ENCODE measurements around the gene MEGF10. TPM values are rescaled to one million over a fixed set of nuclear protein-coding genes. Genes with fewer than 3 reads are reported as not detected.

MEGF10 gene
- total RNA-seq, 2 experiments from 2014 or later = not detected

DNA sequence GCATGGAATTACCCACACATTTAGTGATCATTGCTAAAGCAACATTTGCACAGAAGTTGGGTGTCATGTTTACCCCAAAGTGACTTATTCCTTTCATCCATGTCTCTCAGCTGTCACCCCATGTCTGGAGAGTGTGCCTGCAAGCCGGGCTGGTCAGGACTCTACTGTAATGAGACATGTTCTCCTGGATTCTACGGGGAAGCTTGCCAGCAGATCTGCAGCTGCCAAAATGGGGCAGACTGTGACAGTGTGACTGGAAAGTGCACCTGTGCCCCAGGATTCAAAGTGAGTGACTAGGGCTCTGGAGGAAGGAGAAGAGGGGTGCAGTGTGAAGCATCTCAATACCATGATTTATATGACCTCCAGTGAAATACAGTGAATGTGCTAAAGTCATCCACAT is 126.9 kb downstream of the MEGF10 start:
- BruUV-seq (replicated peaks) = no TSS peak
- intact Hi-C loops (cut with micrococcal nuclease; ENCODE audit: unreplicated experiment) = no loop called here
- ChIA-PET POLR2A (no interaction called here), CTCF (ENCODE audit: unreplicated experiment) (no interaction called here)
- no peak overlapping the region for H3K4me2 ChIP-seq (ENCODE audit: low read length)
- no peaks in the 10 kb centered on the region for H3K36me3 ChIP-seq (ENCODE audit: insufficient read depth, low read length)
- no peak for TF ChIP-seq EZH2phosphoT487 (IDR thresholded peaks at IDR 0.05; ENCODE audit: borderline replicate concordance, low read depth, low read length)
- TF ChIP-seq, protein P1, sequence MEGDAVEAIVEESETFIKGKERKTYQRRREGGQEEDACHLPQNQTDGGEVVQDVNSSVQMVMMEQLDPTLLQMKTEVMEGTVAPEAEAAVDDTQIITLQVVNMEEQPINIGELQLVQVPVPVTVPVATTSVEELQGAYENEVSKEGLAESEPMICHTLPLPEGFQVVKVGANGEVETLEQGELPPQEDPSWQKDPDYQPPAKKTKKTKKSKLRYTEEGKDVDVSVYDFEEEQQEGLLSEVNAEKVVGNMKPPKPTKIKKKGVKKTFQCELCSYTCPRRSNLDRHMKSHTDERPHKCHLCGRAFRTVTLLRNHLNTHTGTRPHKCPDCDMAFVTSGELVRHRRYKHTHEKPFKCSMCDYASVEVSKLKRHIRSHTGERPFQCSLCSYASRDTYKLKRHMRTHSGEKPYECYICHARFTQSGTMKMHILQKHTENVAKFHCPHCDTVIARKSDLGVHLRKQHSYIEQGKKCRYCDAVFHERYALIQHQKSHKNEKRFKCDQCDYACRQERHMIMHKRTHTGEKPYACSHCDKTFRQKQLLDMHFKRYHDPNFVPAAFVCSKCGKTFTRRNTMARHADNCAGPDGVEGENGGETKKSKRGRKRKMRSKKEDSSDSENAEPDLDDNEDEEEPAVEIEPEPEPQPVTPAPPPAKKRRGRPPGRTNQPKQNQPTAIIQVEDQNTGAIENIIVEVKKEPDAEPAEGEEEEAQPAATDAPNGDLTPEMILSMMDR (conservative IDR thresholded peaks at IDR 0.05; ENCODE audit: low read length) = no peak
- no peak overlapping the region for H3K4me3 ChIP-seq (ENCODE audit: low read depth, low read length, poor library complexity, severe bottlenecking)
- H3K9me2 ChIP-seq (ENCODE audit: insufficient read depth, low read length) = no peaks in the 10 kb centered on the region
- H4K20me1 ChIP-seq (ENCODE audit: insufficient read depth, low read length) = no peaks in the 10 kb centered on the region
- DNase-seq (ENCODE audit: low spot score) = no peak
- no peaks in the 10 kb centered on the region for H3K79me2 ChIP-seq (ENCODE audit: insufficient read depth, low read depth, low read length)
- H2AFZ ChIP-seq (ENCODE audit: low read length) = no peak overlapping the region
- no peaks in the 10 kb centered on the region for H3K4me1 ChIP-seq (ENCODE audit: insufficient read depth, low read length, poor library complexity, severe bottlenecking)
- no peak overlapping the region for H3K27ac ChIP-seq (ENCODE audit: low read depth, low read length, poor library complexity, severe bottlenecking)
- H3K9me3 ChIP-seq (ENCODE audit: low read length) = no peaks in the 10 kb centered on the region

DNA sequence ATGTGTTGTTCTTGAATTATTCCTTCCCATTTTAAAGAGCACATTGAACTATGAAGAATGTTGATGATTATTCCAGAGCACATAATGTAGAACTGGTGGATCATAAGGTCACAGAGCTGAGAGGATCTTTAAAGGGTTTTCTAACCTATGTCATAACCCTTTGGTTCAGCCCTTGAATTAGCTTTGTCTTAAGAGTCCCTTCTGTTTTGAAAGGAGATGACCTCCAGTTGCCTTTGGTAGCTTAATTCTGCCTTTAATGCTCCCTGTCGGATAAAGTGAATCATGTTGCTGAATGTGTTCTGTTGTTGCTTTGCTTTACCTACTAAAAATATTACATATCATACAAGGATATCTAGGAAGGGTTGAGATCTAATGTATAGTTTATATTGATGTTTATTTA is 127.8 kb downstream of the MEGF10 start:
- no TSS peak for BruUV-seq (replicated peaks)
- H3K27ac ChIP-seq (ENCODE audit: low read depth, low read length, poor library complexity, severe bottlenecking) = no peak overlapping the region
- ChIA-PET CTCF (ENCODE audit: unreplicated experiment) (no interaction called here), POLR2A (interaction anchor here (0.6 kb wide), 1 partner anchor 460 kb away, joined by 3 read pairs; no protein-coding TSS in a partner anchor)
- H3K4me2 ChIP-seq (ENCODE audit: low read length) = no peak overlapping the region
- no peaks in the 10 kb centered on the region for H3K79me2 ChIP-seq (ENCODE audit: insufficient read depth, low read depth, low read length)
- TF ChIP-seq, protein P1 (conservative IDR thresholded peaks at IDR 0.05; ENCODE audit: low read length) = no peak
- no peak for TF ChIP-seq EZH2phosphoT487 (IDR thresholded peaks at IDR 0.05; ENCODE audit: borderline replicate concordance, low read depth, low read length)
- H3K9me3 ChIP-seq (ENCODE audit: low read length) = no peaks in the 10 kb centered on the region
- no peak overlapping the region for H3K4me3 ChIP-seq (ENCODE audit: low read depth, low read length, poor library complexity, severe bottlenecking)
- no peak overlapping the region for H2AFZ ChIP-seq (ENCODE audit: low read length)
- no peaks in the 10 kb centered on the region for H3K36me3 ChIP-seq (ENCODE audit: insufficient read depth, low read length)
- no peak for DNase-seq (ENCODE audit: low spot score)
- no peaks in the 10 kb centered on the region for H3K9me2 ChIP-seq (ENCODE audit: insufficient read depth, low read length)
- no peaks in the 10 kb centered on the region for H3K4me1 ChIP-seq (ENCODE audit: insufficient read depth, low read length, poor library complexity, severe bottlenecking)
- no peaks in the 10 kb centered on the region for H4K20me1 ChIP-seq (ENCODE audit: insufficient read depth, low read length)
- intact Hi-C loops (cut with micrococcal nuclease; ENCODE audit: unreplicated experiment) = no loop called here

GRCh38 chr5:127418974-127419682 is 128.5 kb downstream of the MEGF10 start:
- TF ChIP-seq EZH2phosphoT487 (IDR thresholded peaks at IDR 0.05; ENCODE audit: borderline replicate concordance, low read depth, low read length) = no peak
- TF ChIP-seq, protein P1 (conservative IDR thresholded peaks at IDR 0.05; ENCODE audit: low read length) = no peak
- no peak overlapping the region for H3K4me3 ChIP-seq (ENCODE audit: low read depth, low read length, poor library complexity, severe bottlenecking)
- CTCF ChIA-PET (ENCODE audit: unreplicated experiment) = no interaction called here
- no peaks in the 10 kb centered on the region for H3K36me3 ChIP-seq (ENCODE audit: insufficient read depth, low read length)
- no peaks in the 10 kb centered on the region for H3K79me2 ChIP-seq (ENCODE audit: insufficient read depth, low read depth, low read length)
- H2AFZ ChIP-seq (ENCODE audit: low read length) = no peak overlapping the region
- H3K9me2 ChIP-seq (ENCODE audit: insufficient read depth, low read length) = no peaks in the 10 kb centered on the region
- H4K20me1 ChIP-seq (ENCODE audit: insufficient read depth, low read length) = no peaks in the 10 kb centered on the region
- no TSS peak for BruUV-seq (replicated peaks)
- H3K27ac ChIP-seq (ENCODE audit: low read depth, low read length, poor library complexity, severe bottlenecking) = no peak overlapping the region
- DNase-seq (ENCODE audit: low spot score) = no peak
- H3K4me1 ChIP-seq (ENCODE audit: insufficient read depth, low read length, poor library complexity, severe bottlenecking) = no peaks in the 10 kb centered on the region
- POLR2A ChIA-PET = no interaction called here
- intact Hi-C loops (cut with micrococcal nuclease; ENCODE audit: unreplicated experiment) = no loop called here
- H3K4me2 ChIP-seq (ENCODE audit: low read length) = no peak overlapping the region
- H3K9me3 ChIP-seq (ENCODE audit: low read length) = no peaks in the 10 kb centered on the region

Measured in OCI-LY7 (cell line).